Epithelial cell of esophagus (primary cell): ENCODE measurements around the gene TUBA4A.

Source experiments
- DNase-seq: peaks from one replicate; pipeline ENCODE4 v3.0.0; 2010; ENCODE audit warnings: low read depth
- H3K4me3 ChIP-seq: 2 replicates; pipeline ENCODE4 v1.5.1; 2011; ENCODE audit warnings: mild to moderate bottlenecking, low read length, control low read depth
- TF ChIP-seq, protein P1 (sequence below): IDR thresholded peaks from 2 replicates; pipeline ENCODE4 v1.5.1; 2011; ENCODE audit warnings: low read depth, mild to moderate bottlenecking, low read length, control low read depth, inconsistent platforms; ENCODE audit not compliant: insufficient read depth; ENCODE audit errors: missing control alignments

TUBA4A gene

GRCh38 chr2:219246559-219246958, 7.2 kb downstream of the TUBA4A start:
- no peak overlapping the region for H3K4me3 ChIP-seq
- DNase-seq = no peak
- TF ChIP-seq, protein P1, sequence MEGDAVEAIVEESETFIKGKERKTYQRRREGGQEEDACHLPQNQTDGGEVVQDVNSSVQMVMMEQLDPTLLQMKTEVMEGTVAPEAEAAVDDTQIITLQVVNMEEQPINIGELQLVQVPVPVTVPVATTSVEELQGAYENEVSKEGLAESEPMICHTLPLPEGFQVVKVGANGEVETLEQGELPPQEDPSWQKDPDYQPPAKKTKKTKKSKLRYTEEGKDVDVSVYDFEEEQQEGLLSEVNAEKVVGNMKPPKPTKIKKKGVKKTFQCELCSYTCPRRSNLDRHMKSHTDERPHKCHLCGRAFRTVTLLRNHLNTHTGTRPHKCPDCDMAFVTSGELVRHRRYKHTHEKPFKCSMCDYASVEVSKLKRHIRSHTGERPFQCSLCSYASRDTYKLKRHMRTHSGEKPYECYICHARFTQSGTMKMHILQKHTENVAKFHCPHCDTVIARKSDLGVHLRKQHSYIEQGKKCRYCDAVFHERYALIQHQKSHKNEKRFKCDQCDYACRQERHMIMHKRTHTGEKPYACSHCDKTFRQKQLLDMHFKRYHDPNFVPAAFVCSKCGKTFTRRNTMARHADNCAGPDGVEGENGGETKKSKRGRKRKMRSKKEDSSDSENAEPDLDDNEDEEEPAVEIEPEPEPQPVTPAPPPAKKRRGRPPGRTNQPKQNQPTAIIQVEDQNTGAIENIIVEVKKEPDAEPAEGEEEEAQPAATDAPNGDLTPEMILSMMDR = no peak

- peak overlapping the region; percentile 62 for H3K4me3 ChIP-seq
- DNase-seq = peak; percentile 19
Observed at GRCh38 chr2:219245899-219246230, 7.9 kb downstream of the TUBA4A start.

DNA sequence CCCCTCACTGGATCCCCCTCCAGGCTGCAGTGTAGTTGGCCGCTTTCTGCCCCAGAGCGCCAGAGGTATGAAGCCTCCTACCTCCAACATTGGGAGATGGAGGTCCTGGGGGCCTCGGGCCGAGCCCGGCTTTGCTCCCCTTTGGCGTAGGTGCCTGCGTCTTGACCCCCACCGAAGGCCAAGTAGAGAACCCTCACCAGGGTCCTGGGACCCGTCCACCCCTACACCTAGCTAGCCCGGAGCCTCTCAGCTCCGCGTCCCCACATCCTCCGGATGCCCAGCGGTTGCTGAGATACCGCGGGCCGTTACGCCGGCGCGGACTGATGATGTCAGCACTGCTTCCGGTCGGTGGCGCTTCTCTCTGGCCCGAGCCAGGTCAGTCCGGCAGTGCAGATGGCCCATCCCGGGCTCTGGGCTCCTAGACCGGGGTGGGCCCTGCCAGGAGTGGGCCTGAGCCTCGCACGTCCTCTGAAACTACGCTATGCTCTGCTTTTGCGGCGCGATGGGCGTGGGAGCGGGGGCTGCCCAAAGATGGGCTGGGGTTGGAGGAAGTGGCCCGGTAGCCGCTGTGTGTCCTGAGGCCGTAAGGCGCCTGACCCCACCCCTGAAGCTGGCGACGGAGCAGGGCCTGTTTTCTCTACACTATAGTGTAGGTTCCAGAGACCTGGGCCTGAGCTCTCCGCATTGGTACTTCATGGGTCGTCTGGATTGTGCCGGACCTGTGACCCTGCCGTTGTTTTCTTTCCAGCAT, 8.4 kb downstream of the TUBA4A start, which contains the start of the genes GLB1L and STK16:
GLB1L (minus strand) TSS at position 297 of the 751 bp plus-strand sequence. CDS start 1,871 bp downstream, outside the sequence.
STK16 (plus strand) TSS at position 332 of the 751 bp plus-strand sequence. CDS start 521 bp downstream, outside the sequence.
- TF ChIP-seq, protein P1 = no peak
- DNase-seq = peak; percentile 90
- H3K4me3 ChIP-seq = peak within 1 kb of the TSS; percentile 62

More at GRCh38 chr2:219245899-219246230, 7.9 kb downstream of the TUBA4A start:
- TF ChIP-seq, protein P1 = no peak

- no peak for DNase-seq
- peak overlapping the region; percentile 62 for H3K4me3 ChIP-seq
- TF ChIP-seq, protein P1 = no peak
Observed at GRCh38 chr2:219244789-219245147, 8.9 kb downstream of the TUBA4A start.

DNA sequence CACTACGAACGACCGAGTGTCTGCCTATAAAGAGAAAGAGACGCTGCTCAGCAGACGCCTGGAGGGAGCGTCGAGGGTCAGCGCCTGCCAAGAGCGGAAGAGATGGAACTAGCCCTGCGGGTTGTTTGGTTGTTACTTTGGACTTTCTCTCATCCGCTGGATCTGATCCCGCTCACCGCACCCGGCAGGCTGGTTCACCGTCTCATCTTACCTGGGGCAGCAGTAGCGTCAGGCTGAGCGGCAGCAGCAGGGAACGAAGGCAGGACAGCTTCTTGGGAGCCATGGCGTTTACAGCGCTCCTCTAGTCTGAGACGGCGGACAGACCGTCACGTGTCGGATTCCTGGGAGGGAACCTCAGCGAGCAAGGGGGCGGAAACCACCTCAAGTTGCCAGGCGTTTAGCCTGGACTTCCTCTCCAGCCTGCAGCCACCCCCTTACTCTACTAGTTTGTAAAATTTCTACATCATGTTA, 10.4 kb downstream of the TUBA4A start:
- TF ChIP-seq, protein P1 = no peak
- no peak for DNase-seq
- no peak overlapping the region for H3K4me3 ChIP-seq

- DNase-seq = no peak
- no peak overlapping the region for H3K4me3 ChIP-seq
- TF ChIP-seq, protein P1 = no peak
Observed at GRCh38 chr2:219234331-219234730, 19.4 kb downstream of the TUBA4A start.
